ENCODE measurements around the gene PTPRU.
"Not testable (repeated sequence)": the region's sequence is repeated elsewhere in the genome, so short reads cannot be mapped to it uniquely, and the experiment has no call there.

The PTPRU gene

GRCh38 chr1:29311352-29312030 lies 75.2 kb downstream of the PTPRU start:
- no peak for DNase-seq (ENCODE audit: extremely low read depth in 1 of 2, low read depth in 1 of 2)

GRCh38 chr1:29312469-29313461 lies 76.4 kb downstream of the PTPRU start:
- DNase-seq (ENCODE audit: extremely low read depth in 1 of 2, low read depth in 1 of 2): no peak

- DNase-seq (ENCODE audit: extremely low read depth in 1 of 2, low read depth in 1 of 2): not testable (repeated sequence)
Measured at GRCh38 chr1:29314685-29315084, 78.4 kb downstream of the PTPRU start.

- DNase-seq (ENCODE audit: extremely low read depth in 1 of 2, low read depth in 1 of 2): no peak
Measured at GRCh38 chr1:29315262-29315661, 78.9 kb downstream of the PTPRU start.

GRCh38 chr1:29315876-29316275 lies 79.6 kb downstream of the PTPRU start:
- DNase-seq (ENCODE audit: extremely low read depth in 1 of 2, low read depth in 1 of 2): no peak

GRCh38 chr1:29317063-29317915 lies 81.0 kb downstream of the PTPRU start:
- DNase-seq (ENCODE audit: extremely low read depth in 1 of 2, low read depth in 1 of 2): no peak

GRCh38 chr1:29317916-29318530 lies 81.7 kb downstream of the PTPRU start:
- no peak for DNase-seq (ENCODE audit: extremely low read depth in 1 of 2, low read depth in 1 of 2)

- no peak for DNase-seq (ENCODE audit: extremely low read depth in 1 of 2, low read depth in 1 of 2)
Measured at GRCh38 chr1:29318724-29319123, 82.4 kb downstream of the PTPRU start.

- no peak for DNase-seq (ENCODE audit: extremely low read depth in 1 of 2, low read depth in 1 of 2)
Measured at GRCh38 chr1:29319300-29320110, 83.2 kb downstream of the PTPRU start.

GRCh38 chr1:29320156-29320940 lies 84.0 kb downstream of the PTPRU start:
- DNase-seq (ENCODE audit: extremely low read depth in 1 of 2, low read depth in 1 of 2): no peak

GRCh38 chr1:29321176-29321575 lies 84.9 kb downstream of the PTPRU start:
- DNase-seq (ENCODE audit: extremely low read depth in 1 of 2, low read depth in 1 of 2): no peak

GRCh38 chr1:29322147-29322694 lies 85.9 kb downstream of the PTPRU start:
- no peak for DNase-seq (ENCODE audit: extremely low read depth in 1 of 2, low read depth in 1 of 2)

- no peak for DNase-seq (ENCODE audit: extremely low read depth in 1 of 2, low read depth in 1 of 2)
Measured at GRCh38 chr1:29322861-29323585, 86.7 kb downstream of the PTPRU start.

GRCh38 chr1:29323636-29324035 lies 87.3 kb downstream of the PTPRU start:
- DNase-seq (ENCODE audit: extremely low read depth in 1 of 2, low read depth in 1 of 2): no peak

GRCh38 chr1:29324202-29324601 lies 87.9 kb downstream of the PTPRU start:
- no peak for DNase-seq (ENCODE audit: extremely low read depth in 1 of 2, low read depth in 1 of 2)

GRCh38 chr1:29324771-29325351 lies 88.5 kb downstream of the PTPRU start:
- no peak for DNase-seq (ENCODE audit: extremely low read depth in 1 of 2, low read depth in 1 of 2)

- DNase-seq (ENCODE audit: extremely low read depth in 1 of 2, low read depth in 1 of 2): no peak
Measured at GRCh38 chr1:29325675-29326074, 89.4 kb downstream of the PTPRU start.

GRCh38 chr1:29326123-29326522 lies 89.8 kb downstream of the PTPRU start:
- no peak for DNase-seq (ENCODE audit: extremely low read depth in 1 of 2, low read depth in 1 of 2)
